Fibroblast of mammary gland (primary cell): Measurements from ENCODE around the gene GIPC1.
"Not testable (repeated sequence)": the region's sequence is repeated elsewhere in the genome, so short reads cannot be mapped to it uniquely, and the experiment has no call there.

ENCODE experiments used
- DNase-seq: peaks from one replicate; pipeline ENCODE4 v3.0.0-alpha.2; 2010; ENCODE audit warnings: low read depth
- H3K4me3 ChIP-seq: 2 replicates; pipeline ENCODE4 v1.5.1; 2011; ENCODE audit warnings: low read depth, mild to moderate bottlenecking, low read length, moderate library complexity; ENCODE audit not compliant: control insufficient read depth
- TF ChIP-seq, protein P1 (sequence below): conservative IDR thresholded peaks from 2 replicates; pipeline ENCODE4 v1.5.1; 2011; ENCODE audit warnings: low read depth, low read length, inconsistent platforms; ENCODE audit not compliant: control insufficient read depth, insufficient read depth

GIPC1 gene

DNA sequence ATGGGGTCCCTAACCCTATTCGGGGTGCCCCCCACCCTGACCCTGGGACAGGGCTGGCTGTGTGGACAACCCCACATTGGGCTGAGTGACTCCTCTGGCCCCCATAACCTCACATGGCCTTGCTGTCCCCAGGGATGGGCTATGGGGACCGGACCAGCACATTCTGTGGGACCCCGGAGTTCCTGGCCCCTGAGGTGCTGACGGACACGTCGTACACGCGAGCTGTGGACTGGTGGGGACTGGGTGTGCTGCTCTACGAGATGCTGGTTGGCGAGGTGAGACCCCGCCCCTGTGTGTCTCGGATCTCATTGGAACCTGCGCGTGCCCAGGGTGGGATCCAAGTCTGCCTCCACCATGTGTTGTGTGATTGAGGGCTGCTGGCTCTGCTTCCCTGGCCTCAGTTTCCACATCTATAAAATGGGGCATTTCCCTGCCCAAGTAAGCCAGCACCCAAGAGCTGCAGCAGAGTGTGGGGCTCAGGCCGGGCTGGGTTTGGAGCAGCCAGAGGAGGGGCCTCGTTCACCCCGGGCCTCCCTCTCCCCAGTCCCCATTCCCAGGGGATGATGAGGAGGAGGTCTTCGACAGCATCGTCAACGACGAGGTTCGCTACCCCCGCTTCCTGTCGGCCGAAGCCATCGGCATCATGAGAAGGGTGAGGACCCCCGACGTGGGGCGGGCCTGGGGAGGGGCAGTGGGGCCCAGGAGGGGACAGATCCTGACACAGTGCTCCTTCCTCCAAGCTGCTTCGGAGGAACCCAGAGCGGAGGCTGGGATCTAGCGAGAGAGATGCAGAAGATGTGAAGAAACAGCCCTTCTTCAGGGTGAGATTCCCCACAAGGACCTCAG lies 25.7 kb downstream of the GIPC1 start:
- no peak for DNase-seq
- no peak overlapping the region for H3K4me3 ChIP-seq
- TF ChIP-seq, protein P1, sequence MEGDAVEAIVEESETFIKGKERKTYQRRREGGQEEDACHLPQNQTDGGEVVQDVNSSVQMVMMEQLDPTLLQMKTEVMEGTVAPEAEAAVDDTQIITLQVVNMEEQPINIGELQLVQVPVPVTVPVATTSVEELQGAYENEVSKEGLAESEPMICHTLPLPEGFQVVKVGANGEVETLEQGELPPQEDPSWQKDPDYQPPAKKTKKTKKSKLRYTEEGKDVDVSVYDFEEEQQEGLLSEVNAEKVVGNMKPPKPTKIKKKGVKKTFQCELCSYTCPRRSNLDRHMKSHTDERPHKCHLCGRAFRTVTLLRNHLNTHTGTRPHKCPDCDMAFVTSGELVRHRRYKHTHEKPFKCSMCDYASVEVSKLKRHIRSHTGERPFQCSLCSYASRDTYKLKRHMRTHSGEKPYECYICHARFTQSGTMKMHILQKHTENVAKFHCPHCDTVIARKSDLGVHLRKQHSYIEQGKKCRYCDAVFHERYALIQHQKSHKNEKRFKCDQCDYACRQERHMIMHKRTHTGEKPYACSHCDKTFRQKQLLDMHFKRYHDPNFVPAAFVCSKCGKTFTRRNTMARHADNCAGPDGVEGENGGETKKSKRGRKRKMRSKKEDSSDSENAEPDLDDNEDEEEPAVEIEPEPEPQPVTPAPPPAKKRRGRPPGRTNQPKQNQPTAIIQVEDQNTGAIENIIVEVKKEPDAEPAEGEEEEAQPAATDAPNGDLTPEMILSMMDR: no peak

DNA sequence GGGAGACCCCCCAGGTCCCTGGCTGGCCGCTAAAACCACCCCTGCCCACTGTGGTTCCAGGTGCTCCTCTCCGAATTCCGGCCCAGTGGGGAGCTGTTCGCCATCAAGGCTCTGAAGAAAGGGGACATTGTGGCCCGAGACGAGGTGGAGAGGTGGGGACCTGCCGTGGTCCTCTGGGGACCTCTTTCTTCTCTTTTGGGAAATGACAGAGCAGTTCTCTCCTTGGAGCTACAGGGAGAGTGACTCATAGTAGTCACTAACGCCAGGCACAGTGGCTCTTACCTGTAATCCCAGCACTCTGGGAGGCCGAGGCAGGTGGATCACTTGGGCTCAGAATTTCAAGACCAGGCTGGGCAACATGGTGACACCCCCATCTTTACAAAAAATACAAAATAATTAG lies 28.1 kb downstream of the GIPC1 start:
- DNase-seq: no peak
- H3K4me3 ChIP-seq: no peak overlapping the region
- TF ChIP-seq, protein P1: no peak

DNA sequence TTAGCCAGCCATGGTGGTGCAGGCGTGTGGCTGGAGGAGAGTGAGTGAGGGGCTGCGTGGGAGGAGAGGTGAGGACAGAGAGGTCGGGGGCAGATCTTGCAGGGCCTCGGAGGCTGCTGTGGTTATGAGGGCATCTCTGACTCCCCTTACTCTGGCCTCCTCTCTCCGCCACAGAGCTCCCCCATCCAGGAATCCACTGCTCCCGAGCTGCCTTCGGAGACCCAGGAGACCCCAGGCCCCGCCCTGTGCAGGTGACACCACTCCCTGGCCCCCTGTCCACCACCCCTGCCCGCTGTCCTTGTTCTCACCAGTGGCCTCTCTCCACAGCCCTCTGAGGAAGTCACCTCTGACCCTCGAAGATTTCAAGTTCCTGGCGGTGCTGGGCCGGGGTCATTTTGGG lies 28.5 kb downstream of the GIPC1 start:
- no peak for DNase-seq
- TF ChIP-seq, protein P1: no peak
- H3K4me3 ChIP-seq: no peak overlapping the region

DNA sequence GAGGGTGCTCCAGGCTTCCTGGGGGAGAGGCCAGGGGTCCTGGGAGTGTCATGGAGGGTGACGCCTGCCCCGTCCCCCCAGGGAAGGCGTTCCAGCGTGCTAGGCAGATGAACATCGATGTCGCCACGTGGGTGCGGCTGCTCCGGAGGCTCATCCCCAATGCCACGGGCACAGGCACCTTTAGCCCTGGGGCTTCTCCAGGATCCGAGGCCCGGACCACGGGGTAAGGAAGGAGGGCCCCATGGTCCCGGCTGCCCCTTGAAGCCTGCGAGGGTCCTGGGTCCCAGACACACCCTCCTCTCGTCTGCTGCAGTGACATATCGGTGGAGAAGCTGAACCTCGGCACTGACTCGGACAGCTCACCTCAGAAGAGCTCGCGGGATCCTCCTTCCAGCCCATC lies 32.2 kb downstream of the GIPC1 start:
- DNase-seq: no peak
- H3K4me3 ChIP-seq: no peak overlapping the region
- TF ChIP-seq, protein P1: no peak

DNA sequence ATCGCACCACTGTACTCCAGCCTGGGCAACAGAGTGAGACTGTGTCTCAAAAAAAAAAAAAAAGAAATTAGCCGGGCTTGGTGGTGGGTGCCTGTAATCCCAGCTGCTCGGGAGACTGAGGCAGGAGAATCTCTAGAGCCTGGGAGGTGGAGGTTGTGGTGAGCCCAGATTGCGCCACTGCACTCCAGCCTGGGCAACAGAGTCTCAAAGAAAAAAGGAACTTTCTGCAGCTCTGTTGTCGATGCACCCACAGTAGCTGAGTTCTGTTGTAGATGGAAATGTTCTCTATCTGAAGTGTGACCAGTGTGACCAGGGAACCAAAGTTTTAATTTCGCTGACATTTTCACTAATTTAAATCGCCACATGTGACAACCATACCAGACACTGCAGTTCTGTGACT lies 33.5 kb downstream of the GIPC1 start:
- not testable (repeated sequence) for DNase-seq, H3K4me3 ChIP-seq

DNA sequence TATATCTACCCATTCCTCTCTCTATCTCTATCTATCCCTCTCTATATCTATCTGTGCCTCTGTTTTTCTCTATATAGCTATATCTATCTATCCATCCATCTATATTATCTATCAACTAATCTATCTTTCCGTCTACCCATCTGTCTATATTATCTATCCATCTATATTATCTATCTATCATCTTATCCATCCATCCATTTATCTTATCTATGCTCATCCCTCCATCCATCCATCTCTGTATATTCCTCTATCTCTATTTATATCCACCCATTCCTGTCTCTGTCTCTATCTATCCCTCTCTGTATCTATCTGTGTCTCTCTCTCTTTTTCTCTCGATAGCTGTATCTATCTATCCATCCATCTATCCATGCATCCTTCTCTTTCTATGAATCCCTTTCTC lies 35.0 kb downstream of the GIPC1 start:
- DNase-seq: no peak
- H3K4me3 ChIP-seq: no peak overlapping the region
- TF ChIP-seq, protein P1: no peak

DNA sequence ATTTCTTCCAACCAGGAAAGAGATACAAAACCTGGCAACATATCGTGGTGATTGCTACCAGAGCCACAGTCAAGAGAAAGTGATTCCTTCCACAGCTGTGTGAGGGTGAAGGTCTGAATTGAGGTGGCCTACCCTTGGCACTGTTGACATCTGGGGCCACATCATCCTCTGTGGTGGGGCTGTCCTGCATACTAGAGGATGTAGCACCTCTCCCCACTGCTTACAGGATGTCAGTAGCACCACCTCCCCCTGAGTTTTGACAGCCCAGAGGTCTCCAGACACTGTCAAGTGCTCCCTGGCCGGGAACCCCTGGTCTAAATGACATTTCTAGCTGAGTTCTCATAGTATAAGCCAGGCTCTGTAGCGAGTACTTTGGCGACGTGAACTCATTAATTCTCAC lies 36.2 kb downstream of the GIPC1 start:
- no peak overlapping the region for H3K4me3 ChIP-seq
- TF ChIP-seq, protein P1: no peak
- no peak for DNase-seq

DNA sequence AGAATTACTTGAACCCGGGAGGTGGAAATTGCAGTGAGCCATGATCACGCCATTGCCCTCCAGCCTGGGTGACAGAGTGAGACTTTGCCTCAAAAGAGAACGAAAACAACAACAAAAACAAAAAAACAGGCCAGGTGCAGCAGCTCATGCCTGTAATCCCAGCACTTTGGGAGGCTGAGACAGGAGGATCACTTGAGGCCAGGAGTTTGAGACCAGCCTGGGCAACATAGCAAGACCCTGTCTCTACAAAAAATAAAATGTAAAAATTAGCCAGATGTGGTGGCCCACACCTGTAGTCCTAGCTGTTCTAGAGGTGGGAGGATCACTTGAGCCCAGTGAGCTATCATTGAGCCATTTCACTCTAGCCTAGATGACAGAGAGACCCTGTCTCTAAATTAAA lies 43.6 kb downstream of the GIPC1 start:
- DNase-seq, H3K4me3 ChIP-seq: not testable (repeated sequence)
